WTC11 (cell line): ENCODE results near the gene PSTK. TPM values are rescaled to one million over a fixed set of nuclear protein-coding genes. Genes with fewer than 3 reads are reported as not detected.

Experiments used
- ATAC-seq: fragments of 200-7000 bp; cut with Tn5 transposase; 2 replicates; pipeline ENCODE4 v1.10.0; 2021; ENCODE audit warnings: mild to moderate bottlenecking, moderate library complexity
- CTCF ChIA-PET: fragments of 300-600 bp; sonication (Branson Sonifier 250); formaldehyde crosslinking; loops from one replicate; lab custom pipeline; 2021; ENCODE audit warnings: antibody characterized with exemption; lab: Charles Lee
- POLR2A ChIA-PET: fragments of 350-600 bp; sonication (Branson Sonifier 250); formaldehyde crosslinking; loops from one replicate; lab custom pipeline; 2021; ENCODE audit warnings: antibody characterized with exemption; lab: Charles Lee
- DNase-seq: peaks from one replicate; pipeline ENCODE4 v3.0.0; 2021; ENCODE audit warnings: low spot score
- H3K27ac Mint-ChIP-seq: 2 replicates; pipeline ENCODE4 v1.8.0; 2021; ENCODE audit warnings: mixed read lengths
- H3K27me3 Mint-ChIP-seq: 2 replicates; pipeline ENCODE4 v1.8.0; 2021; ENCODE audit warnings: low read depth, mild to moderate bottlenecking, moderate library complexity, mixed read lengths
- H3K36me3 Mint-ChIP-seq: 2 replicates; pipeline ENCODE4 v1.8.0; 2021; ENCODE audit warnings: mixed read lengths
- H3K4me1 Mint-ChIP-seq: 2 replicates; pipeline ENCODE4 v1.8.0; 2022; ENCODE audit warnings: mixed read lengths
- H3K4me3 Mint-ChIP-seq: 2 replicates; pipeline ENCODE4 v1.8.0; 2021; ENCODE audit warnings: mild to moderate bottlenecking, moderate library complexity, mixed read lengths
- H3K9me3 Mint-ChIP-seq: 2 replicates; pipeline ENCODE4 v1.8.0; 2021; ENCODE audit warnings: mixed read lengths
- AR ChIP-seq: fragments of 250-450 bp; sonication (Bioruptor Pico); IDR thresholded peaks from 2 replicates; pipeline ENCODE4 v1.9.0; 2021; ENCODE audit warnings: mild to moderate bottlenecking
- ATF2 ChIP-seq: sonication (generic); formaldehyde crosslinking; IDR thresholded peaks from 2 replicates; pipeline ENCODE4 v1.8.1; 2022; ENCODE audit warnings: low read depth, missing genetic modification reagents, borderline replicate concordance
- CBFB ChIP-seq: sonication (generic); formaldehyde crosslinking; IDR thresholded peaks from 2 replicates; pipeline ENCODE4 v1.8.1; 2022; ENCODE audit warnings: mild to moderate bottlenecking, low read depth, missing genetic modification reagents
- CREM ChIP-seq: sonication (generic); formaldehyde crosslinking; IDR thresholded peaks from 2 replicates; pipeline ENCODE4 v1.8.1; 2022; ENCODE audit warnings: mild to moderate bottlenecking, missing genetic modification reagents, moderate library complexity
- E2F1 ChIP-seq: sonication (generic); formaldehyde crosslinking; IDR thresholded peaks from 2 replicates; pipeline ENCODE4 v1.8.0; 2022; ENCODE audit warnings: mild to moderate bottlenecking, missing genetic modification reagents
- ELF4 ChIP-seq: sonication (generic); formaldehyde crosslinking; IDR thresholded peaks from 2 replicates; pipeline ENCODE4 v1.8.1; 2022; ENCODE audit warnings: low read depth, mild to moderate bottlenecking, moderate library complexity, missing genetic modification reagents
- EMX1 ChIP-seq: fragments of 250-450 bp; sonication (Bioruptor Pico); IDR thresholded peaks from 2 replicates; pipeline ENCODE4 v1.8.0; 2021; ENCODE audit warnings: mild to moderate bottlenecking
- FOXJ3 ChIP-seq: sonication (generic); formaldehyde crosslinking; IDR thresholded peaks from 2 replicates; pipeline ENCODE4 v1.9.0; 2021; ENCODE audit warnings: missing genetic modification reagents, mild to moderate bottlenecking, borderline replicate concordance
- GRHL2 ChIP-seq: fragments of 250-450 bp; sonication (Bioruptor Pico); IDR thresholded peaks from 2 replicates; pipeline ENCODE4 v1.8.0; 2022; ENCODE audit warnings: mild to moderate bottlenecking, moderate library complexity; ENCODE audit not compliant: insufficient replicate concordance, severe bottlenecking
- GTF2I ChIP-seq: fragments of 250-450 bp; sonication (Bioruptor Pico); conservative IDR thresholded peaks from 2 replicates; pipeline ENCODE4 v1.4.0; 2021; ENCODE audit warnings: mild to moderate bottlenecking
- IRF1 ChIP-seq: sonication (generic); formaldehyde crosslinking; IDR thresholded peaks from 2 replicates; pipeline ENCODE4 v1.8.0; 2023; ENCODE audit warnings: missing genetic modification reagents
- KAT7 ChIP-seq: sonication (generic); formaldehyde crosslinking; IDR thresholded peaks from 2 replicates; pipeline ENCODE4 v1.8.1; 2023; ENCODE audit warnings: missing genetic modification reagents, mild to moderate bottlenecking, borderline replicate concordance
- MLX ChIP-seq: sonication (generic); formaldehyde crosslinking; IDR thresholded peaks from 2 replicates; pipeline ENCODE4 v1.8.1; 2023; ENCODE audit warnings: mild to moderate bottlenecking, missing genetic modification reagents, moderate library complexity
- MYBL2 ChIP-seq: sonication (generic); formaldehyde crosslinking; IDR thresholded peaks from 2 replicates; pipeline ENCODE4 v1.8.1; 2023; ENCODE audit warnings: mild to moderate bottlenecking, moderate library complexity, missing genetic modification reagents
- NFE2L1 ChIP-seq: sonication (generic); formaldehyde crosslinking; IDR thresholded peaks from 2 replicates; pipeline ENCODE4 v1.8.1; 2023; ENCODE audit warnings: missing genetic modification reagents
- SMAD3 ChIP-seq: sonication (generic); formaldehyde crosslinking; IDR thresholded peaks from 2 replicates; pipeline ENCODE4 v1.8.0; 2022; ENCODE audit warnings: missing genetic modification reagents, mild to moderate bottlenecking, borderline replicate concordance
- SP1 ChIP-seq: sonication (generic); formaldehyde crosslinking; conservative IDR thresholded peaks from 2 replicates; pipeline ENCODE4 v1.8.1; 2022; ENCODE audit warnings: missing genetic modification reagents
- STAT6 ChIP-seq: sonication (generic); formaldehyde crosslinking; conservative IDR thresholded peaks from 2 replicates; pipeline ENCODE4 v1.8.1; 2023; ENCODE audit warnings: mild to moderate bottlenecking, low read depth, missing genetic modification reagents, moderate library complexity
- ZBTB43 ChIP-seq: sonication (generic); formaldehyde crosslinking; IDR thresholded peaks from 2 replicates; pipeline ENCODE4 v1.8.1; 2023; ENCODE audit warnings: mild to moderate bottlenecking, missing genetic modification reagents
- ZNF281 ChIP-seq: sonication (generic); formaldehyde crosslinking; IDR thresholded peaks from 2 replicates; pipeline ENCODE4 v1.8.0; 2023; ENCODE audit warnings: mild to moderate bottlenecking, missing genetic modification reagents
- total RNA-seq: library from RNA; stranded (reverse); gene quantifications from 3 replicates; pipeline ENCODE4 v1.2.3, GENCODE V29; 2021

The PSTK gene
- total RNA-seq, 1 experiment from 2014 or later = 4.0 TPM

- TF ChIP-seq IRF1 (CRISPR knock-in tag) (no peak), ZBTB43 (no peak), CBFB (CRISPR knock-in tag) (no peak), MLX (CRISPR knock-in tag) (no peak), FOXJ3 (no peak), SP1 (CRISPR knock-in tag) (no peak), ATF2 (CRISPR knock-in tag) (no peak)
Observed at GRCh38 chr10:122974023-122974422, 6.2 kb upstream of the PSTK start (continued).

- Mint-ChIP-seq H3K4me3 (no peak overlapping the region), H3K4me1 (0 out of 2 replicates have a peak, but pooled peaks cover 4% of the 10 kb centered on the region), H3K27me3 (peaks cover 15% of the 10 kb centered on the region; the same call in 1 of the 2 replicates), H3K9me3 (no peaks in the 10 kb centered on the region), H3K27ac (no peak overlapping the region), H3K36me3 (no peaks in the 10 kb centered on the region)
- POLR2A ChIA-PET = no interaction called here
- no peak for ATAC-seq
- no peak for DNase-seq
- CTCF ChIA-PET = no interaction called here
- TF ChIP-seq GTF2I (CRISPR knock-in tag) = no peak
- TF ChIP-seq EMX1 (CRISPR knock-in tag) = no peak
- no peak for TF ChIP-seq NFE2L1 (CRISPR knock-in tag)
- TF ChIP-seq MYBL2 = no peak
- TF ChIP-seq ATF2 (CRISPR knock-in tag) = no peak
- no peak for TF ChIP-seq ZNF281 (CRISPR knock-in tag)
- TF ChIP-seq E2F1 (CRISPR knock-in tag) = no peak
- no peak for TF ChIP-seq ELF4
- no peak for TF ChIP-seq GRHL2 (CRISPR knock-in tag)
- no peak for TF ChIP-seq SP1 (CRISPR knock-in tag)
- no peak for TF ChIP-seq KAT7 (CRISPR knock-in tag)
- TF ChIP-seq AR = no peak
- TF ChIP-seq SMAD3 (CRISPR knock-in tag) = no peak
- no peak for TF ChIP-seq CREM
- TF ChIP-seq STAT6 (CRISPR knock-in tag) = no peak
Observed at GRCh38 chr10:122974543-122975064, 5.6 kb upstream of the PSTK start.
